BE2C (cell line): ENCODE measurements around the gene YTHDF1.
A peak's percentile ranks its signal among the peaks of the same experiment; 100 is the strongest.

Experiments used
- DNase-seq: peaks from one replicate; pipeline ENCODE4 v3.0.0-alpha.2; 2020
- H3K27me3 ChIP-seq: fragments of 250-450 bp; sonication (Bioruptor Pico); 2 replicates; pipeline ENCODE4 v1.5.1; 2020; ENCODE audit warnings: mild to moderate bottlenecking
- H3K36me3 ChIP-seq: fragments of 250-450 bp; sonication (Bioruptor Pico); 2 replicates; pipeline ENCODE4 v1.5.1; 2020; ENCODE audit warnings: mild to moderate bottlenecking
- H3K4me1 ChIP-seq: fragments of 250-450 bp; sonication (Bioruptor Pico); 2 replicates; pipeline ENCODE4 v1.5.1; 2020
- H3K4me3 ChIP-seq: 2 replicates; pipeline ENCODE4 v1.5.1; 2011; ENCODE audit warnings: low read depth, low read length
- H3K9me3 ChIP-seq: fragments of 250-450 bp; sonication (Bioruptor Pico); 2 replicates; pipeline ENCODE4 v1.5.1; 2020
- TF ChIP-seq, protein P1 (sequence below): IDR thresholded peaks from 2 replicates; pipeline ENCODE4 v1.5.1; 2012; ENCODE audit warnings: mild to moderate bottlenecking, low read depth, low read length

YTHDF1 gene

DNA sequence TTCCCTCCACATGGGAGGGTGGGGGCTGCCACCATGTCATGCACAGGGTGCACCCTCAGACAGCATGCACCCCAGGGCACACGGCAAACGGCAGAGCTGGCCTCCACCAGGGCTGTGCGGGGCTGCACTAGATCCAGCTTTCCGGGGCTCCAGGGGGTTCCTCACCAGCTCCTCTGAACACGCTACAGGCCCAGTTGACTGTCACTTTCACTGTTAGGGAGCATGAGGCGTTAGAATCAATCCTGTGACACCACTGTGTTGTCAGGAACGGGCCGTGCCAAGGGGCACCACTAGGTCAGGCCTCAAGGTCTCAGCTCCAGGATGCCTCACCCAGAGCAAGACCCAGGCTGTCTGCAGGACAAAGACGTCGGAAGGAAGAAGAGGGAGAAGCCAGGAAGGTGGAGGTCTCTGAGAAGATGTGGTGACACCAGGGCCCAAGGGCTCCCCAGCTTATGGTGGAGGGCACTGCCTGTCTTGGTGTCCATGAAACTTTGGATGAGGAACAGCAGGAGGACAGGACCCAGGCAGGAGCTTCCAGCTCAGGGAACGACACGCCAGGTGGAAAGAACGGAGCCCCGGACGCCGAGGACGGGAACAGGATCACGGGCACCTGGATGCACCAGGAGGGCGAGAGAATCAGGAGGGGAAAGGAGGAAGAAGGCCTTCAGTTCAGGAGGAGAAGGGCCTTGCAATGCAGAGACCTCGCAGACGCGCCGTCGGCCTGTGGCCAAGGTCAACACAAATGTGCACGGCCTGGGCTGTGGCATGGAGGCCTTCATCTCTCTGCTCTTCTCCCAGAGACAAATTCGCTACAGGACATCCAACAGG, 49.5 kb downstream of the YTHDF1 start:
- no peak overlapping the region for H3K4me3 ChIP-seq
- TF ChIP-seq, protein P1, sequence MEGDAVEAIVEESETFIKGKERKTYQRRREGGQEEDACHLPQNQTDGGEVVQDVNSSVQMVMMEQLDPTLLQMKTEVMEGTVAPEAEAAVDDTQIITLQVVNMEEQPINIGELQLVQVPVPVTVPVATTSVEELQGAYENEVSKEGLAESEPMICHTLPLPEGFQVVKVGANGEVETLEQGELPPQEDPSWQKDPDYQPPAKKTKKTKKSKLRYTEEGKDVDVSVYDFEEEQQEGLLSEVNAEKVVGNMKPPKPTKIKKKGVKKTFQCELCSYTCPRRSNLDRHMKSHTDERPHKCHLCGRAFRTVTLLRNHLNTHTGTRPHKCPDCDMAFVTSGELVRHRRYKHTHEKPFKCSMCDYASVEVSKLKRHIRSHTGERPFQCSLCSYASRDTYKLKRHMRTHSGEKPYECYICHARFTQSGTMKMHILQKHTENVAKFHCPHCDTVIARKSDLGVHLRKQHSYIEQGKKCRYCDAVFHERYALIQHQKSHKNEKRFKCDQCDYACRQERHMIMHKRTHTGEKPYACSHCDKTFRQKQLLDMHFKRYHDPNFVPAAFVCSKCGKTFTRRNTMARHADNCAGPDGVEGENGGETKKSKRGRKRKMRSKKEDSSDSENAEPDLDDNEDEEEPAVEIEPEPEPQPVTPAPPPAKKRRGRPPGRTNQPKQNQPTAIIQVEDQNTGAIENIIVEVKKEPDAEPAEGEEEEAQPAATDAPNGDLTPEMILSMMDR: no peak
- H3K27me3 ChIP-seq: peaks cover 14% of the 10 kb centered on the region
- no peaks in the 10 kb centered on the region; the same call in 1 of the 2 replicates for H3K4me1 ChIP-seq
- peak; percentile 4 for DNase-seq
- H3K9me3 ChIP-seq: no peaks in the 10 kb centered on the region
- no peaks in the 10 kb centered on the region for H3K36me3 ChIP-seq

DNA sequence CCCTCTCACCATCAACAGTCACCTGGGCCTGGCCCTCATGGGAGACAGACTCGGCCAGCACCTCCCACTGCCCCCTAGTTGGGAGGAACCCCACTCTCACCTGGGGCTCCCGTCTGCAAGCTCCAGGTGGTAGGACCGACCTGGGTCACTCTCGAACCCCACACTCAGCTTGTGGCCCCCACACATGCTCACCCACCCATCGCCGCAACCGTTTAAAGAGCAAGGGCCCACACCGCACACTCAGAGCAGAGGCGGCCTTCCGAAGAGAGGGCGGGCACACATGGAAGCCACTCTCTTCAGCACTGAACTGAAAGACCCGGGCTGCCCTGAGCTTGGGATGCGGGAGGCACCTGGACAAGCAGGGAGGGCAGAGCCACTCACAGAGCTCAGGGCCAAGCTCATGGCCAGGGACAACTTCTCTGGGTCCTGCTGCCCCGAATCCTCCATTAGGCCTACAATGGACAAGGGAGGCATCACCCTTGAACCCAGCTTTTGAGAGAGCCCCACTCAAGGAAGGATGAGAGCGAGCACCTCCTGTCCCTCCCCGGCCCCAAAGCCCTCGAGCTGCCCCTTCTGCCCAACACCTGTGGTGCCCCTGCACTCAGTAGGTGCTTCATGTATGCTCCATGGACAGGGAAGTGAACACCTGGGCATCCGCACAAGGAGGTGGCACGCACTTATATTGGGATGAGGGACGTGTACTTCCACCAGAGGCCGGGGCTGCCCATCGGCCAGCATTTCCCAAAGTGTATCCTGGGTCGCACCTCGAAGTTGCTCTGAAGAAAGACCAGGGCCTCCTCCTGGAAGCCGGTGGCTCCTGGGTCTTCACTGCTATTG, 50.4 kb downstream of the YTHDF1 start:
- H3K4me3 ChIP-seq: no peak overlapping the region
- TF ChIP-seq, protein P1: no peak
- H3K9me3 ChIP-seq: no peaks in the 10 kb centered on the region
- H3K27me3 ChIP-seq: peaks cover 14% of the 10 kb centered on the region
- H3K4me1 ChIP-seq: no peaks in the 10 kb centered on the region; the same call in 1 of the 2 replicates
- DNase-seq: no peak
- no peaks in the 10 kb centered on the region for H3K36me3 ChIP-seq

DNA sequence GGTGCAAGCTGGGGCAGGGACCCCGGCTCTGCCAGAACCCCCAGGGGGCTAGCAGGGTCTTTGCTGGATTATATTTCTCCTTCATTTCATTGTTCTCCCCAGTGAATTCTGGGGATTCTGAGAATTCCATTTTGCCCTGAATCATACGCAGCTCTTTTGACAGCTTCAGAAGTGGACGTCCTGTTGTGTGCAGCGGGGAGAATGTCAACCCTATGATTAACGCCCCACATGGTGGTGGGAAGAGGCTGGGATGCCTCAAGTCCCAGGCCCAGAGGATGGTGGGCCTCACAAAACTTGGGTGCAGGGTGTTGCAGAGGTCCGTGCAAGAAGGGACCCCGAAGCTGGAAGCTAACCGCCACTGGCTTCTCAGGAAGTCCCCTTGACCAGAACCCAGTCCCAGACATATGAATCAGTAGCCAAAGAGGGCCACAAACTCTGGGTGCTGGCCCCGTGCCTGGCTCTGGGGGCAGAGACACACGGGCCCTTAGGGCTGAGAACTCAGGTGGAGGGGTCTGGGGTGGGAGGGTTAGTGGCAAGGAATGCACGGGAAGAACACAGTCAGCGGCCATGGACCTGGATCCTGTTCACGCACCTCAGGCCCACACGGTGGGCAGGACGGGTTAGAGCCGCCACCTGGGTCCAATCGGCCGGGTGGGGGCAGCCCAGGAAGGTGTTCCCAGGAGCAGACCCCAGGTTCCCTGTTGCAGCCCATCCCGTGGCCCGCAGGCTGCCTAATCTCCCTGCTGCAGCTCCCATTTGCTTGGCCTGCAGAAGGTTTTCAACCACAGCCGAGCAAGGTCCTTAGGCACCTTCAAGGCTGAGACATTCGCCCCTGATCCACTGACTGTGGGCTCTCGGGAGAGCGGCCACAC, 51.2 kb downstream of the YTHDF1 start:
- Histone ChIP-seq H3K27me3 (peaks cover 10% of the 10 kb centered on the region), H3K9me3 (no peaks in the 10 kb centered on the region)

DNA sequence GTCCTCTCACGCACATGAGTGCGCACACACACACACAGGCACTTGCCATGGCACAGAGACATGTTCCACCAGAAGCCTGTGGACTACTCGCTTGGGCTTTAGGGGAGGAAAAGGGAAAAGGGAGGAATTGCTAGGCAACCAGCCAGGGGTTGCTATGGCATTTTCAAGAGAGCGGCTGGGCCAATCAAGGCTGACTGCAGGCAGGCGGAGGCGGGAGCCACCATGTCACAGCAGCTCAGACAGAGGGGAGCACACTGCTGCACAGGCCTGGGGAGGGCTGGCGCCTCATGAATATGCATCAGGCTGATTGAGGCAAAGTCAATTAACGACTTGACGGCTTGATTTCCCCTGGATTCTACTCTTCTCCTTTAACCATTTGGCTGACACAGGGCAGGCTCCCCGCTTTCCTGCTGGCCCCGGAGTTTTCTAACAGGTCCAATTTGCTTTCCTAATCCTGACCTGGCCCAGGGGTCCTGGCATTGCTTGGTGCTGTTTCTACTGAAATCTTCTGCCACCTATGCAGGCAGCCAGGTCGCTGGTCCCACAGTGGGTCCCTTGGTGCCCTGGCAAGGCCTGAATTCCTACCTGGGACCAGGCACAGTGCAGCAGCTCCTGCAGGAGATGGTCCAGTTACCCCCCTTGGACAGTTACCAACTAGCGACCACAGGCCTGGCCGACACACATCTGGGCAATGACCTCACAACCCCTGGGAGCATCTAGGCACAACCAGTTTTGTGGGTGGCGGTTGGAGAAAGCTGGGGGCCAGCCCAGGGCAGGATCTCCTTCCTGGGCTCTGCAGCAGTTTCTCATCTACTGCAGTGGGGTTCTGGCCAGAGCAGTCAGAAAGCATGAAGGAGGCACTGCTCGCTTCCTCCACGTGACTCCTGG, 52.1 kb downstream of the YTHDF1 start:
- Histone ChIP-seq H3K4me1 (no peaks in the 10 kb centered on the region; the same call in 1 of the 2 replicates), H3K36me3 (no peaks in the 10 kb centered on the region), H3K27me3 (peaks cover 3% of the 10 kb centered on the region), H3K9me3 (no peaks in the 10 kb centered on the region), H3K4me3 (no peak overlapping the region)
- TF ChIP-seq, protein P1: no peak
- no peak for DNase-seq

More for the DNA sequence above, 51.2 kb downstream of the YTHDF1 start:
- no peak overlapping the region for H3K4me3 ChIP-seq
- no peak for DNase-seq
- TF ChIP-seq, protein P1: no peak
- no peaks in the 10 kb centered on the region for H3K36me3 ChIP-seq
- H3K4me1 ChIP-seq: no peaks in the 10 kb centered on the region; the same call in 1 of the 2 replicates

DNA sequence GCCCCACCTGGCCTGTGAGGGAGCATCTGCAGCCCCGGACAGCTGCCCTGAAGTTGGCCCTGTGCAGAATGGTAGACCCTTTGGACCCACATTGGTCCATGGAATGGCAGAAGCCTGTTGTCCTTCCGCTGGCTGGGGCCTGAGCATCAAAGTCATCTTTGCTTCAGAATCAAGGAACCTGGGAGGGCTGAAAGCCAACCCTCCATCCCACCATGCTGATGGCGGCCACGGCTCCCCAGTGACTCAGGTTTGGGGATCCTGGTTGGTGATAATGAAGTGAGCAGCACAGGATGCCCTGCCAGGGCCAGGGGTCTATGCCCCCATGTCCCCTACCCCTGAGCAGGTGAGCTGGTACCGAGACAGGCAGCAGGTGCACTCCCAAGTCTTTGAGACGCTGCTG, 52.8 kb downstream of the YTHDF1 start:
- H3K4me1 ChIP-seq: no peaks in the 10 kb centered on the region; the same call in 1 of the 2 replicates
- TF ChIP-seq, protein P1: no peak

More for the DNA sequence above, 52.8 kb downstream of the YTHDF1 start:
- DNase-seq: no peak
- Histone ChIP-seq H3K9me3 (no peaks in the 10 kb centered on the region), H3K4me3 (no peak overlapping the region), H3K27me3 (peaks cover 3% of the 10 kb centered on the region; the same call in 1 of the 2 replicates), H3K36me3 (no peaks in the 10 kb centered on the region)
